ENCODE data around the gene SCGB1D1.
A peak's percentile ranks its signal among the peaks of the same experiment; 100 is the strongest.

DNA sequence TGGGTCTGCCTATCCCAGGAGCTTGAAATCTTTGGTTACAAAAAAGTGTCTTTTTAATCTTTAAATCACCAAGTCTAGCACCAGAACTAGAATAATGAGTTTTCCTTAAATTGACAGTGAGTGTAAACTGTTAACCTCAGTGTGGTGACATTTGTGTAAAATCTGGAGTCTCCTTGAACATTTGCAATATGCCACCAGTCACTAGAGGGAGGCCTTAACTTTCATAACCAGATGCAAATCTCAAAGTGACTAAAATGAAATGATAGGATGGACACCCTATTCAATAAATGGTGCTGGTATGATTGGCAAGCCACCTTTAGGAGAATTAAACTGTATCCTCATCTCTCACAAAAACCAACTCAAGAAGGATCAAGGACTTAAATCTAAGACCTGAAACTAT, 43.7 kb downstream of the SCGB1D1 start:
- TF ChIP-seq POLR2A (IDR thresholded peaks at IDR 0.05), result no peak
- TF ChIP-seq, protein P1, sequence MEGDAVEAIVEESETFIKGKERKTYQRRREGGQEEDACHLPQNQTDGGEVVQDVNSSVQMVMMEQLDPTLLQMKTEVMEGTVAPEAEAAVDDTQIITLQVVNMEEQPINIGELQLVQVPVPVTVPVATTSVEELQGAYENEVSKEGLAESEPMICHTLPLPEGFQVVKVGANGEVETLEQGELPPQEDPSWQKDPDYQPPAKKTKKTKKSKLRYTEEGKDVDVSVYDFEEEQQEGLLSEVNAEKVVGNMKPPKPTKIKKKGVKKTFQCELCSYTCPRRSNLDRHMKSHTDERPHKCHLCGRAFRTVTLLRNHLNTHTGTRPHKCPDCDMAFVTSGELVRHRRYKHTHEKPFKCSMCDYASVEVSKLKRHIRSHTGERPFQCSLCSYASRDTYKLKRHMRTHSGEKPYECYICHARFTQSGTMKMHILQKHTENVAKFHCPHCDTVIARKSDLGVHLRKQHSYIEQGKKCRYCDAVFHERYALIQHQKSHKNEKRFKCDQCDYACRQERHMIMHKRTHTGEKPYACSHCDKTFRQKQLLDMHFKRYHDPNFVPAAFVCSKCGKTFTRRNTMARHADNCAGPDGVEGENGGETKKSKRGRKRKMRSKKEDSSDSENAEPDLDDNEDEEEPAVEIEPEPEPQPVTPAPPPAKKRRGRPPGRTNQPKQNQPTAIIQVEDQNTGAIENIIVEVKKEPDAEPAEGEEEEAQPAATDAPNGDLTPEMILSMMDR (IDR thresholded peaks at IDR 0.05), result peak in 1 of 6 experiments; percentile 7

Measured in Peyer's patch (tissue), 4 donors.